H1 (cell line): ENCODE results near the gene LRTM2.

Experiments
- CTCF ChIP-seq, 3 experiments: IDR thresholded peaks; 1 replicate in 2 of 3; 2 replicates in 1 of 3; pipeline versions ENCODE4 v1.5.1 to v1.6.1; 2011; ENCODE audit warnings: low read length in 3 of 3, mild to moderate bottlenecking in 3 of 3, inconsistent platforms in 2 of 3, low read depth in 1 of 3, moderate library complexity in 1 of 3; ENCODE audit not compliant: insufficient read depth in 1 of 3; ENCODE audit errors: control extremely low read depth in 1 of 3
- EP300 ChIP-seq, 2 experiments: IDR thresholded peaks; 1 replicate in 1 of 2; 2 replicates in 1 of 2; pipeline ENCODE4 v1.6.1; 2011 to 2012; ENCODE audit warnings: low read depth in 2 of 2, low read length in 2 of 2, mild to moderate bottlenecking in 2 of 2, borderline replicate concordance in 1 of 2, inconsistent platforms in 1 of 2, moderate library complexity in 1 of 2
- GTF2F1 ChIP-seq: IDR thresholded peaks from 2 replicates; pipeline ENCODE4 v1.6.1; 2012; ENCODE audit warnings: low read depth, low read length, improper control_type of control experiment, borderline replicate concordance
- KDM5A ChIP-seq: fragments of 200-600 bp; IDR thresholded peaks from 2 replicates; pipeline ENCODE4 v1.7.1; 2012; ENCODE audit warnings: mild to moderate bottlenecking, low read length, inconsistent platforms, mixed read lengths
- MAFK ChIP-seq: IDR thresholded peaks from 2 replicates; pipeline ENCODE4 v1.6.1; 2012; ENCODE audit warnings: low read depth, mild to moderate bottlenecking, improper control_type of control experiment, low read length
- POLR2A ChIP-seq, 2 experiments: IDR thresholded peaks; 1 replicate in 1 of 2; 2 replicates in 1 of 2; pipeline ENCODE4 v1.6.1; 2011; ENCODE audit warnings: low read depth in 2 of 2, low read length in 2 of 2, mild to moderate bottlenecking in 2 of 2; ENCODE audit errors: control extremely low read depth in 1 of 2
- POLR2AphosphoS5 ChIP-seq: IDR thresholded peaks from 2 replicates; pipeline ENCODE4 v1.6.1; 2011; ENCODE audit warnings: low read depth, low read length
- SRF ChIP-seq: IDR thresholded peaks from 2 replicates; pipeline ENCODE4 v1.6.1; 2011; ENCODE audit warnings: mild to moderate bottlenecking, low read depth, low read length, moderate library complexity
- TAF1 ChIP-seq: IDR thresholded peaks from 2 replicates; pipeline ENCODE4 v1.6.1; 2011; ENCODE audit warnings: mild to moderate bottlenecking, low read depth, low read length

GRCh38 chr12:1810931-1811280, 9.5 kb upstream of the LRTM2 start:
- TF ChIP-seq POLR2AphosphoS5 (no peak), GTF2F1 (no peak), KDM5A (no peak), CTCF (IDR thresholded peaks at IDR 0.05; ENCODE audit: control extremely low read depth in 1 of 3, insufficient read depth in 1 of 3, low read depth in 1 of 3, low read length in 3 of 3) (no peak), TAF1 (no peak), MAFK (no peak), SRF (no peak), POLR2A (IDR thresholded peaks at IDR 0.05; ENCODE audit: control extremely low read depth in 1 of 2, low read depth in 2 of 2, low read length in 2 of 2) (no peak), EP300 (IDR thresholded peaks at IDR 0.05; ENCODE audit: borderline replicate concordance in 1 of 2, low read depth in 2 of 2, low read length in 2 of 2) (no peak)
